Measurements from ENCODE around the gene PORCN.

GRCh38 chrX:48478806-48479205 lies 30.0 kb upstream of the PORCN start:
- TF ChIP-seq MAFK (IDR thresholded peaks at IDR 0.05; ENCODE audit: low read depth, low read length) (no peak), POLR2A (IDR thresholded peaks at IDR 0.05; ENCODE audit: low read depth, low read length) (no peak)
- TF ChIP-seq, protein P1, sequence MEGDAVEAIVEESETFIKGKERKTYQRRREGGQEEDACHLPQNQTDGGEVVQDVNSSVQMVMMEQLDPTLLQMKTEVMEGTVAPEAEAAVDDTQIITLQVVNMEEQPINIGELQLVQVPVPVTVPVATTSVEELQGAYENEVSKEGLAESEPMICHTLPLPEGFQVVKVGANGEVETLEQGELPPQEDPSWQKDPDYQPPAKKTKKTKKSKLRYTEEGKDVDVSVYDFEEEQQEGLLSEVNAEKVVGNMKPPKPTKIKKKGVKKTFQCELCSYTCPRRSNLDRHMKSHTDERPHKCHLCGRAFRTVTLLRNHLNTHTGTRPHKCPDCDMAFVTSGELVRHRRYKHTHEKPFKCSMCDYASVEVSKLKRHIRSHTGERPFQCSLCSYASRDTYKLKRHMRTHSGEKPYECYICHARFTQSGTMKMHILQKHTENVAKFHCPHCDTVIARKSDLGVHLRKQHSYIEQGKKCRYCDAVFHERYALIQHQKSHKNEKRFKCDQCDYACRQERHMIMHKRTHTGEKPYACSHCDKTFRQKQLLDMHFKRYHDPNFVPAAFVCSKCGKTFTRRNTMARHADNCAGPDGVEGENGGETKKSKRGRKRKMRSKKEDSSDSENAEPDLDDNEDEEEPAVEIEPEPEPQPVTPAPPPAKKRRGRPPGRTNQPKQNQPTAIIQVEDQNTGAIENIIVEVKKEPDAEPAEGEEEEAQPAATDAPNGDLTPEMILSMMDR (conservative IDR thresholded peaks at IDR 0.05; ENCODE audit: low read depth, low read length) = no peak
